GM12878 (cell line): ENCODE results near the gene PUSL1. TPM values are rescaled to one million over a fixed set of nuclear protein-coding genes. Genes with fewer than 3 reads are reported as not detected.
A peak's percentile ranks its signal among the peaks of the same experiment; 100 is the strongest.

Source experiments
- CREM ChIP-seq: IDR thresholded peaks from 2 replicates; pipeline ENCODE4 v1.6.1; 2014; ENCODE audit warnings: antibody characterized with exemption, low read depth
- JUNB ChIP-seq: IDR thresholded peaks from 2 replicates; pipeline ENCODE4 v1.6.1; 2016; ENCODE audit warnings: antibody characterized with exemption, mild to moderate bottlenecking
- MXI1 ChIP-seq: fragments of 150-350 bp; IDR thresholded peaks from 2 replicates; pipeline ENCODE4 v1.6.1; 2011; ENCODE audit warnings: low read depth, mild to moderate bottlenecking, inconsistent platforms, low read length, improper control_type of control experiment
- NFIC ChIP-seq: IDR thresholded peaks from 2 replicates; pipeline ENCODE4 v1.6.1; 2012; ENCODE audit warnings: low read depth, mild to moderate bottlenecking, inconsistent platforms, low read length, moderate library complexity
- NR2F1 ChIP-seq: fragments of 450-650 bp; conservative IDR thresholded peaks from 2 replicates; pipeline ENCODE4 v1.6.1; 2017; ENCODE audit warnings: mild to moderate bottlenecking
- RAD21 ChIP-seq: IDR thresholded peaks from 2 replicates; pipeline ENCODE4 v1.6.1; 2011; ENCODE audit warnings: mild to moderate bottlenecking, low read depth, low read length, moderate library complexity; ENCODE audit not compliant: insufficient read depth
- RB1 ChIP-seq: fragments of 450-650 bp; formaldehyde crosslinking; IDR thresholded peaks from 2 replicates; pipeline ENCODE4 v1.6.1; 2017; ENCODE audit warnings: mild to moderate bottlenecking, borderline replicate concordance
- STAT1 ChIP-seq: fragments of 450-650 bp; conservative IDR thresholded peaks from 2 replicates; pipeline ENCODE4 v1.6.1; 2014; ENCODE audit warnings: antibody characterized with exemption, mild to moderate bottlenecking
- SUZ12 ChIP-seq: fragments of 200-600 bp; sonication (generic); IDR thresholded peaks from one replicate; pipeline ENCODE4 v1.6.1; 2018; ENCODE audit warnings: antibody characterized with exemption, mild to moderate bottlenecking; ENCODE audit not compliant: unreplicated experiment
- TCF3 ChIP-seq: IDR thresholded peaks from 2 replicates; pipeline ENCODE4 v1.6.1; 2012; ENCODE audit warnings: low read depth, mild to moderate bottlenecking, low read length, borderline replicate concordance; ENCODE audit not compliant: insufficient read depth
- polyA plus RNA-seq, 11 experiments: library from polyadenylated mRNA; depleted of rRNA in 4 of 11; unstranded in 6 of 11; stranded (reverse) in 5 of 11; fragments of >200 nt; fragmentation: Nextera tagmentation in 4 of 11; fragmentation: Illumina TruSeq in 1 of 11; extraction: Ambion mirVana in 4 of 11; extraction: Trizol in 1 of 11; gene quantifications; 1 replicate in 1 of 11; 2 replicates in 10 of 11; pipeline versions ENCODE4 v1.2.1 to v1.2.3, GENCODE V29; 2011 to 2016; ENCODE audit warnings: inconsistent platforms in 2 of 11, missing spikeins in 2 of 11, low read depth in 1 of 11
- total RNA-seq, 4 experiments: library from RNA; depleted of rRNA in 3 of 4; stranded (reverse); fragments of >200 nt in 3 of 4; fragmentation: Illumina TruSeq in 1 of 4; extraction: Trizol in 1 of 4; gene quantifications; 2 replicates each; pipeline versions ENCODE4 v1.2.1 to v1.2.3, GENCODE V29; 2013 to 2021
- TF ChIP-seq, protein P1 (sequence below): IDR thresholded peaks from 2 replicates; pipeline ENCODE4 v1.6.1; 2011; ENCODE audit warnings: borderline replicate concordance, low read depth, mild to moderate bottlenecking, moderate library complexity, mixed read lengths, low read length; ENCODE audit not compliant: insufficient read depth; ENCODE audit errors: extremely low read length
- TF ChIP-seq, protein P2 (sequence below): fragments of 450-650 bp; IDR thresholded peaks from 2 replicates; pipeline ENCODE4 v1.6.1; 2014; ENCODE audit warnings: mild to moderate bottlenecking
- TF ChIP-seq, protein P3 (sequence below): fragments of 450-650 bp; IDR thresholded peaks from 2 replicates; pipeline ENCODE4 v1.6.1; 2017; ENCODE audit warnings: low read depth, mild to moderate bottlenecking, moderate library complexity
- TF ChIP-seq, protein P4 (sequence below): fragments of 450-650 bp; IDR thresholded peaks from 2 replicates; pipeline ENCODE4 v1.6.1; 2018; ENCODE audit warnings: mild to moderate bottlenecking, low read depth, moderate library complexity; ENCODE audit not compliant: partially characterized antibody
- TF ChIP-seq, protein P5 (sequence below), 3 experiments: IDR thresholded peaks in 2 of 3; conservative IDR thresholded peaks in 1 of 3; 2 replicates each; pipeline ENCODE4 v1.5.1; 2011; ENCODE audit warnings: low read depth in 3 of 3, low read length in 3 of 3, mild to moderate bottlenecking in 3 of 3, control low read depth in 2 of 3, moderate library complexity in 2 of 3, inconsistent platforms in 1 of 3, mixed read lengths in 1 of 3; ENCODE audit not compliant: control insufficient read depth in 2 of 3, insufficient read depth in 1 of 3; ENCODE audit errors: extremely low read depth in 1 of 3

PUSL1 gene
- total and polyA plus RNA-seq, 10 of the 15 experiments (the other 5 are each of a cell fraction or from before 2014, with no cell fraction given) = 0.16 to 28.4 (median 15.1) TPM

DNA sequence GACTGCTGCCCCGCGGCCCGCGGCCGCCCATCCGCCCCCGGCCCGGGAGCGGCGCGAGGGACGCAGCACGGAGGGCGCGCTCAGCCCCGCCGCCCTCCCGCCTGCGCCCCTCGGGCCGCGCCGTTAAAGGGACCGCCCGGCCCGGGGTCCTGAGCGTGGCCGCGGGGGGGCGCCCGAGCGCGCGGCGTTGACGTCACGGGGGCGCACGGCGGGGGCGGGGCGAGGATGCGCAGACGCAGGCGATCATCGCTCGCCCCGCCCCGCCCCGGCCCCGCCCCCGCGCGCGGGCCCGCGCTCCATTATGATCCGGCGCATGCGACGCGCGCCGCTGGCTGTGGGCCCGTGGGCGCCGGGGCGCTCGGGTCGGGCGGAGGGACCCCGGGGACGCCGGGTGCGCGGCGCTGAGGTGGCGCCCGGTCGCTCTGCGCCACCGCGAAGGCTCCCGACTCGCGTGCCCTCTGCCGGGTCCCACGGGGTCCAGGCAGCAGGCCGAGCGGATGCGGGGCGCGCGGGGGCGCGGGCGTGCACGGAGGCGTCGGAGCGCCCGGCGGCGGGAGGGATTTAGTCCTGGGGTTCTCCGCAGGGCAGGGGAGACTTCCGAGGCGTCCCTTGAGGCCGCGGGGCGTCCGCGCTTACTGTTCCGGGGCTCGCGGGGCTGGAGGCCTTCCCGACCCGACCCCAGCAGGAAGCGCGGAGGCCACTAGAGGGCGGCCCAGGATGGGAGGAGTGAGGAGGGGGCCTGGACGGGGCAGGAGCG, 41.0 kb downstream of the PUSL1 start, which contains the start of gene DVL1 (continued):
- TF ChIP-seq TCF3 (no peak), JUNB (no peak), RAD21 (peak; percentile 57), SUZ12 (no peak), CREM (peak; percentile 74; the same call in 1 of the 2 replicates), STAT1 (no peak; the same call in 1 of the 2 replicates), NFIC (no peak), RB1 (peak; percentile 84; the same call in 1 of the 2 replicates), NR2F1 (peak; percentile 87), MXI1 (no peak)
- TF ChIP-seq, protein P1, sequence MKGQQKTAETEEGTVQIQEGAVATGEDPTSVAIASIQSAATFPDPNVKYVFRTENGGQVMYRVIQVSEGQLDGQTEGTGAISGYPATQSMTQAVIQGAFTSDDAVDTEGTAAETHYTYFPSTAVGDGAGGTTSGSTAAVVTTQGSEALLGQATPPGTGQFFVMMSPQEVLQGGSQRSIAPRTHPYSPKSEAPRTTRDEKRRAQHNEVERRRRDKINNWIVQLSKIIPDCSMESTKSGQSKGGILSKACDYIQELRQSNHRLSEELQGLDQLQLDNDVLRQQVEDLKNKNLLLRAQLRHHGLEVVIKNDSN = no peak
- TF ChIP-seq, protein P2, sequence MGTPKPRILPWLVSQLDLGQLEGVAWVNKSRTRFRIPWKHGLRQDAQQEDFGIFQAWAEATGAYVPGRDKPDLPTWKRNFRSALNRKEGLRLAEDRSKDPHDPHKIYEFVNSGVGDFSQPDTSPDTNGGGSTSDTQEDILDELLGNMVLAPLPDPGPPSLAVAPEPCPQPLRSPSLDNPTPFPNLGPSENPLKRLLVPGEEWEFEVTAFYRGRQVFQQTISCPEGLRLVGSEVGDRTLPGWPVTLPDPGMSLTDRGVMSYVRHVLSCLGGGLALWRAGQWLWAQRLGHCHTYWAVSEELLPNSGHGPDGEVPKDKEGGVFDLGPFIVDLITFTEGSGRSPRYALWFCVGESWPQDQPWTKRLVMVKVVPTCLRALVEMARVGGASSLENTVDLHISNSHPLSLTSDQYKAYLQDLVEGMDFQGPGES = no peak
- TF ChIP-seq, protein P3, sequence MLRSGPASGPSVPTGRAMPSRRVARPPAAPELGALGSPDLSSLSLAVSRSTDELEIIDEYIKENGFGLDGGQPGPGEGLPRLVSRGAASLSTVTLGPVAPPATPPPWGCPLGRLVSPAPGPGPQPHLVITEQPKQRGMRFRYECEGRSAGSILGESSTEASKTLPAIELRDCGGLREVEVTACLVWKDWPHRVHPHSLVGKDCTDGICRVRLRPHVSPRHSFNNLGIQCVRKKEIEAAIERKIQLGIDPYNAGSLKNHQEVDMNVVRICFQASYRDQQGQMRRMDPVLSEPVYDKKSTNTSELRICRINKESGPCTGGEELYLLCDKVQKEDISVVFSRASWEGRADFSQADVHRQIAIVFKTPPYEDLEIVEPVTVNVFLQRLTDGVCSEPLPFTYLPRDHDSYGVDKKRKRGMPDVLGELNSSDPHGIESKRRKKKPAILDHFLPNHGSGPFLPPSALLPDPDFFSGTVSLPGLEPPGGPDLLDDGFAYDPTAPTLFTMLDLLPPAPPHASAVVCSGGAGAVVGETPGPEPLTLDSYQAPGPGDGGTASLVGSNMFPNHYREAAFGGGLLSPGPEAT = no peak
- TF ChIP-seq, protein P4, sequence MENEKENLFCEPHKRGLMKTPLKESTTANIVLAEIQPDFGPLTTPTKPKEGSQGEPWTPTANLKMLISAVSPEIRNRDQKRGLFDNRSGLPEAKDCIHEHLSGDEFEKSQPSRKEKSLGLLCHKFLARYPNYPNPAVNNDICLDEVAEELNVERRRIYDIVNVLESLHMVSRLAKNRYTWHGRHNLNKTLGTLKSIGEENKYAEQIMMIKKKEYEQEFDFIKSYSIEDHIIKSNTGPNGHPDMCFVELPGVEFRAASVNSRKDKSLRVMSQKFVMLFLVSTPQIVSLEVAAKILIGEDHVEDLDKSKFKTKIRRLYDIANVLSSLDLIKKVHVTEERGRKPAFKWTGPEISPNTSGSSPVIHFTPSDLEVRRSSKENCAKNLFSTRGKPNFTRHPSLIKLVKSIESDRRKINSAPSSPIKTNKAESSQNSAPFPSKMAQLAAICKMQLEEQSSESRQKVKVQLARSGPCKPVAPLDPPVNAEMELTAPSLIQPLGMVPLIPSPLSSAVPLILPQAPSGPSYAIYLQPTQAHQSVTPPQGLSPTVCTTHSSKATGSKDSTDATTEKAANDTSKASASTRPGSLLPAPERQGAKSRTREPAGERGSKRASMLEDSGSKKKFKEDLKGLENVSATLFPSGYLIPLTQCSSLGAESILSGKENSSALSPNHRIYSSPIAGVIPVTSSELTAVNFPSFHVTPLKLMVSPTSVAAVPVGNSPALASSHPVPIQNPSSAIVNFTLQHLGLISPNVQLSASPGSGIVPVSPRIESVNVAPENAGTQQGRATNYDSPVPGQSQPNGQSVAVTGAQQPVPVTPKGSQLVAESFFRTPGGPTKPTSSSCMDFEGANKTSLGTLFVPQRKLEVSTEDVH = no peak
- TF ChIP-seq, protein P5, sequence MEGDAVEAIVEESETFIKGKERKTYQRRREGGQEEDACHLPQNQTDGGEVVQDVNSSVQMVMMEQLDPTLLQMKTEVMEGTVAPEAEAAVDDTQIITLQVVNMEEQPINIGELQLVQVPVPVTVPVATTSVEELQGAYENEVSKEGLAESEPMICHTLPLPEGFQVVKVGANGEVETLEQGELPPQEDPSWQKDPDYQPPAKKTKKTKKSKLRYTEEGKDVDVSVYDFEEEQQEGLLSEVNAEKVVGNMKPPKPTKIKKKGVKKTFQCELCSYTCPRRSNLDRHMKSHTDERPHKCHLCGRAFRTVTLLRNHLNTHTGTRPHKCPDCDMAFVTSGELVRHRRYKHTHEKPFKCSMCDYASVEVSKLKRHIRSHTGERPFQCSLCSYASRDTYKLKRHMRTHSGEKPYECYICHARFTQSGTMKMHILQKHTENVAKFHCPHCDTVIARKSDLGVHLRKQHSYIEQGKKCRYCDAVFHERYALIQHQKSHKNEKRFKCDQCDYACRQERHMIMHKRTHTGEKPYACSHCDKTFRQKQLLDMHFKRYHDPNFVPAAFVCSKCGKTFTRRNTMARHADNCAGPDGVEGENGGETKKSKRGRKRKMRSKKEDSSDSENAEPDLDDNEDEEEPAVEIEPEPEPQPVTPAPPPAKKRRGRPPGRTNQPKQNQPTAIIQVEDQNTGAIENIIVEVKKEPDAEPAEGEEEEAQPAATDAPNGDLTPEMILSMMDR (IDR thresholded peaks at IDR 0.05 in 2 of 3, conservative IDR thresholded peaks at IDR 0.05 in 1 of 3; ENCODE audit: control insufficient read depth in 2 of 3, extremely low read depth in 1 of 3, insufficient read depth in 1 of 3, low read depth in 3 of 3, low read length in 3 of 3) = peak; percentile 34 to 60 (median 44)
